ENCODE data around the gene KIAA1755. TPM values are rescaled to one million over a fixed set of nuclear protein-coding genes. Genes with fewer than 3 reads are reported as not detected.

The KIAA1755 gene
- total RNA-seq, 2 experiments from 2014 or later: not detected

GRCh38 chr20:38242848-38243708, 17.5 kb downstream of the KIAA1755 start:
- intact Hi-C loops (cut with micrococcal nuclease): no loop called here
- Mint-ChIP-seq H3K4me1 (ENCODE audit: low read depth) (no peaks in the 10 kb centered on the region), H3K36me3 (peaks cover 2% of the 10 kb centered on the region), H3K4me3 (no peak overlapping the region), H3K27ac (no peak overlapping the region), H3K9me3 (peaks cover 29% of the 10 kb centered on the region), H3K27me3 (no peaks in the 10 kb centered on the region)
- ChIA-PET CTCF (interaction anchor here (0.6 to 1.3 kb wide), 4 partner anchors 12 to 170 kb away, joined by 3 read pairs; no protein-coding TSS in a partner anchor), POLR2A (no interaction called here)
- DNase-seq: peak; percentile 46

GRCh38 chr20:38241201-38241600, 19.3 kb downstream of the KIAA1755 start:
- intact Hi-C loops (cut with micrococcal nuclease): no loop called here
- ChIA-PET CTCF (no interaction called here), POLR2A (no interaction called here)
- H3K36me3 Mint-ChIP-seq: peaks cover 2% of the 10 kb centered on the region
- H3K27me3 Mint-ChIP-seq: no peaks in the 10 kb centered on the region
- H3K9me3 Mint-ChIP-seq: peaks cover 29% of the 10 kb centered on the region
- no peak overlapping the region for H3K27ac Mint-ChIP-seq
- H3K4me3 Mint-ChIP-seq: no peak overlapping the region
- no peaks in the 10 kb centered on the region for H3K4me1 Mint-ChIP-seq (ENCODE audit: low read depth)
- no peak for DNase-seq

GRCh38 chr20:38239441-38239840, 21.1 kb downstream of the KIAA1755 start:
- CTCF ChIA-PET: interaction anchor here (0.6 to 0.7 kb wide), 2 partner anchors 19 to 182 kb away, joined by 3 to 4 read pairs; no protein-coding TSS in a partner anchor
- no peaks in the 10 kb centered on the region for H3K4me1 Mint-ChIP-seq (ENCODE audit: low read depth)
- DNase-seq: no peak
- POLR2A ChIA-PET: no interaction called here
- intact Hi-C loops (cut with micrococcal nuclease): no loop called here
- no peak overlapping the region for H3K27ac Mint-ChIP-seq
- H3K4me3 Mint-ChIP-seq: no peak overlapping the region
- peaks cover 29% of the 10 kb centered on the region for H3K9me3 Mint-ChIP-seq
- peaks cover 2% of the 10 kb centered on the region for H3K36me3 Mint-ChIP-seq
- H3K27me3 Mint-ChIP-seq: no peaks in the 10 kb centered on the region

- no peak overlapping the region for H3K27ac Mint-ChIP-seq
- DNase-seq: no peak
- ChIA-PET CTCF (no interaction called here), POLR2A (no interaction called here)
- intact Hi-C loops (cut with micrococcal nuclease): no loop called here
- H3K36me3 Mint-ChIP-seq: peaks cover 2% of the 10 kb centered on the region
- no peaks in the 10 kb centered on the region for H3K27me3 Mint-ChIP-seq
- no peak overlapping the region for H3K4me3 Mint-ChIP-seq
- H3K9me3 Mint-ChIP-seq: peaks cover 24% of the 10 kb centered on the region
- no peaks in the 10 kb centered on the region for H3K4me1 Mint-ChIP-seq (ENCODE audit: low read depth)
These were observed 21.7 kb downstream of the KIAA1755 start for GRCh38 chr20:38238829-38239228.

GRCh38 chr20:38237381-38237780, 23.2 kb downstream of the KIAA1755 start:
- H3K9me3 Mint-ChIP-seq: peaks cover 10% of the 10 kb centered on the region

GRCh38 chr20:38231531-38232121, 28.9 kb downstream of the KIAA1755 start:
- ChIA-PET CTCF (interaction anchor here (1.1 to 1.6 kb wide), 2 partner anchors 10 to 11 kb away, joined by 3 to 9 read pairs; no protein-coding TSS in a partner anchor), POLR2A (no interaction called here)
- no peak overlapping the region for H3K27ac Mint-ChIP-seq
- H3K27me3 Mint-ChIP-seq: peaks cover 3% of the 10 kb centered on the region
- no peak overlapping the region for H3K4me3 Mint-ChIP-seq
- H3K4me1 Mint-ChIP-seq (ENCODE audit: low read depth): no peaks in the 10 kb centered on the region
- intact Hi-C loops (cut with micrococcal nuclease): no loop called here
- DNase-seq: no peak
- H3K36me3 Mint-ChIP-seq: no peaks in the 10 kb centered on the region
- H3K9me3 Mint-ChIP-seq: no peaks in the 10 kb centered on the region

More at GRCh38 chr20:38237381-38237780, 23.2 kb downstream of the KIAA1755 start:
- ChIA-PET POLR2A (no interaction called here), CTCF (interaction anchor here (1.0 kb wide), 1 partner anchor 16 kb away, joined by 3 read pairs; no protein-coding TSS in a partner anchor)
- Mint-ChIP-seq H3K27ac (no peak overlapping the region), H3K4me3 (no peak overlapping the region), H3K27me3 (no peaks in the 10 kb centered on the region), H3K4me1 (ENCODE audit: low read depth) (no peaks in the 10 kb centered on the region), H3K36me3 (peaks cover 2% of the 10 kb centered on the region)
- intact Hi-C loops (cut with micrococcal nuclease): no loop called here
- no peak for DNase-seq

GRCh38 chr20:38230957-38231526, 29.5 kb downstream of the KIAA1755 start:
- Mint-ChIP-seq H3K4me3 (no peak overlapping the region), H3K36me3 (no peaks in the 10 kb centered on the region), H3K9me3 (no peaks in the 10 kb centered on the region), H3K27ac (no peak overlapping the region), H3K4me1 (ENCODE audit: low read depth) (no peaks in the 10 kb centered on the region), H3K27me3 (peaks cover 3% of the 10 kb centered on the region)
- no peak for DNase-seq
- intact Hi-C loops (cut with micrococcal nuclease): no loop called here
- ChIA-PET POLR2A (no interaction called here), CTCF (interaction anchor here (1.1 to 1.6 kb wide), 2 partner anchors 10 to 12 kb away, joined by 3 to 9 read pairs; no protein-coding TSS in a partner anchor)

GRCh38 chr20:38230253-38230551, 30.3 kb downstream of the KIAA1755 start:
- Mint-ChIP-seq H3K36me3 (no peaks in the 10 kb centered on the region), H3K27me3 (peaks cover 3% of the 10 kb centered on the region), H3K4me1 (ENCODE audit: low read depth) (no peaks in the 10 kb centered on the region), H3K27ac (no peak overlapping the region), H3K9me3 (no peaks in the 10 kb centered on the region), H3K4me3 (no peak overlapping the region)
- ChIA-PET CTCF (interaction anchor here (1.1 kb wide), 2 partner anchors 15 to 72 kb away, joined by 3 read pairs; no protein-coding TSS in a partner anchor), POLR2A (no interaction called here)
- DNase-seq: no peak
- intact Hi-C loops (cut with micrococcal nuclease): no loop called here

GRCh38 chr20:38229376-38230252, 30.9 kb downstream of the KIAA1755 start:
- Mint-ChIP-seq H3K36me3 (no peaks in the 10 kb centered on the region), H3K4me3 (no peak overlapping the region), H3K27me3 (peaks cover 3% of the 10 kb centered on the region), H3K9me3 (no peaks in the 10 kb centered on the region), H3K27ac (no peak overlapping the region), H3K4me1 (ENCODE audit: low read depth) (no peaks in the 10 kb centered on the region)
- CTCF ChIA-PET: interaction anchor here (1.1 kb wide), 2 partner anchors 14 to 73 kb away, joined by 3 read pairs; no protein-coding TSS in a partner anchor
- intact Hi-C loops (cut with micrococcal nuclease): loop anchor here (10.0 kb wide), 1 partner anchor 335 kb away; no protein-coding TSS in a partner anchor
- no peak for DNase-seq
- POLR2A ChIA-PET: no interaction called here

GRCh38 chr20:38228436-38228835, 32.1 kb downstream of the KIAA1755 start:
- Mint-ChIP-seq H3K4me3 (no peak overlapping the region), H3K36me3 (no peaks in the 10 kb centered on the region), H3K27ac (no peak overlapping the region), H3K9me3 (no peaks in the 10 kb centered on the region), H3K27me3 (peaks cover 3% of the 10 kb centered on the region), H3K4me1 (ENCODE audit: low read depth) (no peaks in the 10 kb centered on the region)
- CTCF ChIA-PET: no interaction called here
- intact Hi-C loops (cut with micrococcal nuclease): loop anchor here (10.0 kb wide), 1 partner anchor 334 kb away; no protein-coding TSS in a partner anchor
- POLR2A ChIA-PET: no interaction called here
- DNase-seq: no peak

GRCh38 chr20:38227420-38228360, 32.8 kb downstream of the KIAA1755 start:
- Mint-ChIP-seq H3K36me3 (no peaks in the 10 kb centered on the region), H3K27me3 (peaks cover 3% of the 10 kb centered on the region), H3K4me1 (ENCODE audit: low read depth) (no peaks in the 10 kb centered on the region), H3K27ac (no peak overlapping the region), H3K9me3 (no peaks in the 10 kb centered on the region), H3K4me3 (no peak overlapping the region)
- POLR2A ChIA-PET: no interaction called here
- CTCF ChIA-PET: interaction anchor here (0.6 to 8.5 kb wide), 3 partner anchors 152 to 901 kb away, joined by 3 to 119 read pairs (median 15); no protein-coding TSS in a partner anchor
- intact Hi-C loops (cut with micrococcal nuclease): loop anchor here (10.0 kb wide), 1 partner anchor 333 kb away; no protein-coding TSS in a partner anchor
- DNase-seq: no peak

Measured in activated CD4-positive, alpha-beta memory T cell treated with anti-CD3 and anti-CD28 coated beads for 36 hours (primary cell).